ENCODE data around the gene CLASP1.
"Not testable (repeated sequence)": the region's sequence is repeated elsewhere in the genome, so short reads cannot be mapped to it uniquely, and the experiment has no call there.

CLASP1 gene

GRCh38 chr2:121478996-121479745 is 170.1 kb downstream of the CLASP1 start:
- no peak for DNase-seq (ENCODE audit: low read depth in 2 of 3, low spot score in 2 of 3)

- DNase-seq (ENCODE audit: low read depth in 2 of 3, low spot score in 2 of 3), result not testable (repeated sequence)
Observed at GRCh38 chr2:121478358-121478995, 170.8 kb downstream of the CLASP1 start.

GRCh38 chr2:121476684-121477083 is 172.6 kb downstream of the CLASP1 start:
- DNase-seq (ENCODE audit: low read depth in 2 of 3, low spot score in 2 of 3), result no peak

GRCh38 chr2:121475811-121476571 is 173.3 kb downstream of the CLASP1 start:
- DNase-seq (ENCODE audit: low read depth in 2 of 3, low spot score in 2 of 3), result no peak

GRCh38 chr2:121473512-121473911 is 175.8 kb downstream of the CLASP1 start:
- no peak for DNase-seq (ENCODE audit: low read depth in 2 of 3, low spot score in 2 of 3)

GRCh38 chr2:121472470-121472993 is 176.7 kb downstream of the CLASP1 start:
- no peak for DNase-seq (ENCODE audit: low read depth in 2 of 3, low spot score in 2 of 3)

GRCh38 chr2:121471532-121472469 is 177.5 kb downstream of the CLASP1 start:
- DNase-seq (ENCODE audit: low read depth in 2 of 3, low spot score in 2 of 3), result no peak

- no peak for DNase-seq (ENCODE audit: low read depth in 2 of 3, low spot score in 2 of 3)
Observed at GRCh38 chr2:121470917-121471316, 178.3 kb downstream of the CLASP1 start.

GRCh38 chr2:121469356-121469755 is 179.9 kb downstream of the CLASP1 start:
- no peak for DNase-seq (ENCODE audit: low read depth in 2 of 3, low spot score in 2 of 3)

- no peak for DNase-seq (ENCODE audit: low read depth in 2 of 3, low spot score in 2 of 3)
Observed at GRCh38 chr2:121468936-121469335, 180.3 kb downstream of the CLASP1 start.

- no peak for DNase-seq (ENCODE audit: low read depth in 2 of 3, low spot score in 2 of 3)
Observed at GRCh38 chr2:121459291-121459690, 190.0 kb downstream of the CLASP1 start.

GRCh38 chr2:121456325-121456724 is 192.9 kb downstream of the CLASP1 start:
- no peak for DNase-seq (ENCODE audit: low read depth in 2 of 3, low spot score in 2 of 3)

- no peak for DNase-seq (ENCODE audit: low read depth in 2 of 3, low spot score in 2 of 3)
Observed at GRCh38 chr2:121455446-121455845, 193.8 kb downstream of the CLASP1 start.

GRCh38 chr2:121454549-121455090 is 194.6 kb downstream of the CLASP1 start:
- no peak for DNase-seq (ENCODE audit: low read depth in 2 of 3, low spot score in 2 of 3)

GRCh38 chr2:121451398-121451797 is 197.9 kb downstream of the CLASP1 start:
- DNase-seq (ENCODE audit: low read depth in 2 of 3, low spot score in 2 of 3), result no peak

- no peak for DNase-seq (ENCODE audit: low read depth in 2 of 3, low spot score in 2 of 3)
Observed at GRCh38 chr2:121450301-121450700, 199.0 kb downstream of the CLASP1 start.

- no peak for DNase-seq (ENCODE audit: low read depth in 2 of 3, low spot score in 2 of 3)
Observed at GRCh38 chr2:121446647-121447241, 202.5 kb downstream of the CLASP1 start.

- no peak for DNase-seq (ENCODE audit: low read depth in 2 of 3, low spot score in 2 of 3)
Observed at GRCh38 chr2:121442889-121443288, 206.4 kb downstream of the CLASP1 start.

GRCh38 chr2:121438290-121438689 is 211.0 kb downstream of the CLASP1 start:
- DNase-seq (ENCODE audit: low read depth in 2 of 3, low spot score in 2 of 3), result not testable (repeated sequence)

- DNase-seq (ENCODE audit: low read depth in 2 of 3, low spot score in 2 of 3), result no peak
Observed at GRCh38 chr2:121436918-121437317, 212.3 kb downstream of the CLASP1 start.
